Activated CD4-positive, alpha-beta T cell treated with anti-CD3 and anti-CD28 coated beads, Interleukin-2, Interleukin-6, amounts not matched to agents 100 ng/mL and 50 ng/mL, durations not matched to agents 16 hours and 8 hours (primary cell): ENCODE results near the gene SF3B6.
A peak's percentile ranks its signal among the peaks of the same experiment; 100 is the strongest.
"Not testable (repeated sequence)": the region's sequence is repeated elsewhere in the genome, so short reads cannot be mapped to it uniquely, and the experiment has no call there.

Experiments used
- DNase-seq: peaks from one replicate; pipeline ENCODE4 v3.0.0-alpha.2; 2020

Gene SF3B6

DNA sequence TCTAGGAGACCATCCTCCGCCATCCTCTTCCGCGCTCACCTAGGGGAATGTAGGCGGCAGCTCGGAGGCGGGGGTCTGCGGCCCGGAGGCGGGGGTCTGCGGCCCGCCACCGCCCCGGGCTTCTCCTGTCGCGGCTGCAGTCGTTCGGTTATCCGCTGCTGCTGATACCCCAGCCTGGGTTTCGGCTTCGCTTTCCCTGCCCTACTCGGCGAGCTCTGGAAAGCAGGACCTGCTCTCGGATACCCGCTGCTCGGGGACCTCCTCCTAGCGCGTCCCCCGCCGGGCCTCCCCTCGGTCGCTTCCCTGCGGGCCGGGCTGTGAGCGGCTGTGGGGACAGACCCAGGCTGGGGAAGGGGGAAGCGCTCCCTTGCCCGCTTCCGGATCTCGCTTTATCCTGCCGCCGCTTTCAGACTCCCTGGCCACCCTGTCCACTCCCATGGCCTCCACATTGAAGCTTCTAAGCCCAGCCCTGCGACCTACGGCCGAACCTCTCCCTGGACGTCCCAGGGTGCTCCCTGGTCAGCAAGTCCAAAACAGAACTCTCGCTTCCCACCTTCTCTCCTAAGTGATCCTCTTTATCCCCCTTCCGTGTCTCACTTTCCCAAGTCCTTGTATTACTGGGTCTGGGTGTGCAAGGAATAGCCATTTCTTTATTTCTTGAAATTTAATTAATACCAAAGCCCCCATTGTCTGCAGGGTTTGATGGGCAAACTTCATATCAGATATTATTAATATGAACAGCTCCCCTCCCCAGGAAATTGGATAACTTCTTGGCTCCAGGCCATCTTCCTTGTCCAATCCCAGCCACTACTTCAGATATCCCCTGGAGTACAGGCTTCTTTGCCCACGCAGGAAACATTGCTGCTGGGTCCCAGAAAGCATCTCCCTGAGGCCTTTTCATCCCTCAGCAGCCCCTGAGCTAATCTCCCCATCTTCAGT lies 25.8 kb downstream of the SF3B6 start:
- peak; percentile 2 for DNase-seq

DNA sequence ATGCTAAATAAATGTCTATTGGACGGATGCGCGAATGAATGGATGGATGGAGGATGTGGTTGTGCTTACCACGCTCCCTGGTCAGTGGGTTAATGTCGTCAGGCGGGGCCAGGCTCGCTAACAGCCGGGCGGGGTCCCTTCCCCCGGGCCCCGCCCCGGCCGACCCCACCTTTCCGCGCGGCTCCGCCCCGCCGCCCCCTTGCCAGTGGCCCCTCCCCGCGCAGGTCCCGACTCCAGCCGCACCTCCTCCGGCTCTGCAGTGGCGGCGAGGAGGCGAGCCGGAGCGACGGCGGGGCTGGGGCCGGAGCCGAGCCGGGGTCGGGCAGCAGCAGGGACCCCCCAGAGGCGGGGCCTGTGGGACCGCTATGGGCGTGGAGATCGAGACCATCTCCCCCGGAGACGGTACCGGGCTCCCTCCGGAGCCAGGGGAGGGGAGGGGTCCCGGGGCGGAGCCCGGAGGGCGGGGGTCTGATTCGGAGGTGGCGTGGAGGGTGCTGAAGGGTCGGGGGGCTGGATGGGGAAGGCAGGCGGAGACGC lies 26.6 kb downstream of the SF3B6 start, which contains the start of gene FKBP1B:
Gene FKBP1B (plus strand): TSS at position 257 of the 537 bp plus-strand sequence. CDS start 109 bp downstream, at position 366.
- peak; percentile 65 for DNase-seq

- DNase-seq = no peak
Measured at GRCh38 chr2:24048769-24049484, 27.2 kb downstream of the SF3B6 start.

DNA sequence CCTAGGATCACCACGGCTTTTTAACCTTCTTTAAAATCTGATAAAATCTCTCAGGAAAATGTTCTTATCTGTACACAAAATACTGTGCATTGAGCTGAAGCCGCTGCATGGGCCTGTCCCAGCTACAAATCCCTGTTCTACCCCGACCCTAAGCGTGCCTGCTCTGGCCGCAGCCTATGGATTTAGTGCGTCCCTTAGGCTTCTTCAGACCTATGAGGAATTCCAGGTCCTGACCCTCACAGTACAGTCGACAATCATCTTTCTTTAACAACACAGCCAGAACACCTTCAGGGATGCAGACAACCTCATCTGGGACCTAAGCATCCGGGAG lies 28.5 kb downstream of the SF3B6 start:
- DNase-seq = no peak

- peak; percentile 98 for DNase-seq
Measured at GRCh38 chr2:24046930-24047702, 29.0 kb downstream of the SF3B6 start, which contains the start of gene WDCP. WDCP (minus strand) TSS chr2:24047391; CDS start chr2:24039494, 7,897 bp downstream.

DNA sequence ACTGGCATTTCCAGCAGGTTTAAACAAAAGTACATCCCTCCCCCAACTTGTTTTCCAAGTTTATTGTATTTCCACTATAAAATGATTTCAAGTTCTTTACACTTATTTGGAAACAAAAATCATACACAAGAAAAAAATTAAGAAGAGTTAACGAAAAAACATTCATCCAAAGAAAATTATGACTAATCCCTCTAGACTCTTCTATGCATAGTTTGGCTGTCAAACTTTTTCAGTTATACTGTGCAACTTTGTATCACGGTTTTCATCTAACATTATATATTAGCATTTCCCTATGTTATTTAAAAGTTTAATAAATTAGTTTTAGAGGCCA lies 29.6 kb downstream of the SF3B6 start:
- no peak for DNase-seq

- DNase-seq = no peak
Measured at GRCh38 chr2:24045511-24046508, 30.3 kb downstream of the SF3B6 start.

DNA sequence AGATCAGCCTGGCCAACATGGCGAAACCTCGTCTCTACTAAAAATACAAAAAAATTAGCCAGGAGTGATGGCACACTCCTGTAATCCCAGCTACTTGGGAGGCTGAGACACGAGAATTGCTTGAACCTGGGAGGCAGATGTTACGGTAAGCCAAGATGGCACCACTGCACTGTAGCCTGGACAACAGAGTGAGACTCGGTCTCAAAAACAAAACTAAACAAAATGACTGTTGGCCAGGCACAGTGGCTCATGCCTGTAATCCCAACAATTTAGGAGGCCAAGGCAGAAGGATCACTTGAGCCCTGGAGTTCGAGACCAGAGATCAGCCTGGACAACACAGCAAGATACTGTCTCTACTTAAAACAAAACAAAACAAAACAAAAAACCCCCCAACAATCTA lies 33.0 kb downstream of the SF3B6 start:
- DNase-seq = not testable (repeated sequence)

GRCh38 chr2:24040511-24040910 lies 35.6 kb downstream of the SF3B6 start:
- no peak for DNase-seq

- no peak for DNase-seq
Measured at GRCh38 chr2:24038786-24039499, 37.2 kb downstream of the SF3B6 start.

- DNase-seq = no peak
Measured at GRCh38 chr2:24026233-24026632, 49.9 kb downstream of the SF3B6 start.

- no peak for DNase-seq
Measured at GRCh38 chr2:24024996-24025663, 51.0 kb downstream of the SF3B6 start.

DNA sequence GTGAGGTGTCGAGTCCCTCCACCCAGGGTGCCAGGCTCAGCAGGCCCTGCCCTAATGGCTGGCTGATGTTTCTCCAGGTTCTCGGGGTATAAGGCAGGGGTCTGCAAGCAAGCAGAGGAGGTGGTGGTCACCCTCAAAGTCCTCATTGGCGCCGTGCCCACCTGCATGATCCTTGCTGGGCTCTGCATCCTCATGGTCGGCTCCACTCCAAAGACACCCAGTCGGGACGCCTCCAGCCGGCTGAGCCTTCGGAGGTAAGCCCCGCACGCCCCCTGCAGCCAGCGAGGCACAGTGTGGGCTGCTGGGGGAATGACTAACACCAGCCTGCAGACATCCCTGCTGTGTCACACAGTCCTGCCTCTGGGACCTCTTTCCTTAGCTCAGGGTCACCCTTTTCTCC lies 52.1 kb downstream of the SF3B6 start:
- no peak for DNase-seq

GRCh38 chr2:24022975-24023575 lies 53.1 kb downstream of the SF3B6 start:
- no peak for DNase-seq

- no peak for DNase-seq
Measured at GRCh38 chr2:24022324-24022974, 53.7 kb downstream of the SF3B6 start.

DNA sequence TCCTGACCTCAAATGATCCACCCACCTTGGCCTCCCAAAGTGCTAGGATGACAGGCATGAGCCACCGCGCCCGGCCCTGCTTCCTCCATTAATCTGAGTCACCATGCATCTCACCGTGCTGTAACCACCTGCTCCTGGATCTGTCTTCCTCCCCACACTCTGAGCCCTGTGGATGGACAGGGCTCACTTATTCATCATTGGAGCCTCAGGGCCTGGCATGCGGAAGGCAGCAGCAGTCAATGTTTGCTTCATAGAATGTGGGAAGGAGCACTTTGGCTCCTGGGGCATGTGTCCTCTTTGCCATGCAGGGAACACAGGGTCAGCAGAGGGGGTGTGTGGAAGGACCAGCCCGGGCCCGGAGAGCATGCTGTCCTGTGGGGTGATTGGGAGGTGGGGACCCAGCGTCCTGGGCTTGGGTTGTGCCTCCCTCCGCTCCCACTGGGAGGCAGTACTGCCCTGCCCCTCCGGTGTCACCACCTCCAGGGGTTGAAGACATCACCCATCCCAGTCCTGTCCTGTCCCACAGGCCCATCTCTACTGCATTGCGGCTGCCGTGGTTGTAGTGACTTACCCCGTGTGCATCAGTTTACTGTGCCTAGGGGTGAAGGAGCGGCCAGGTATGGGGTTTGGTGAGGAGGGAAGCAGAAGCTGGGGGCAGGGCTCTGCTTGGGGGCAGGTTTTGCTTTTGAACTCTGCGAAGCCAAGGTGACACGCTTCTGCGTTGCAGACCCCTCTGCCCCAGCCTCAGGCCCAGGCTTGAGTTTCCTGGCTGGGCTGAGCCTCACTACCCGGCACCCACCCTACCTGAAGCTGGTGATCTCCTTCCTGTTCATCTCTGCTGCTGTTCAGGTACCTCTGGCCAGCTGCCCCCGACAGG lies 54.8 kb downstream of the SF3B6 start:
- DNase-seq = peak; percentile 31

DNA sequence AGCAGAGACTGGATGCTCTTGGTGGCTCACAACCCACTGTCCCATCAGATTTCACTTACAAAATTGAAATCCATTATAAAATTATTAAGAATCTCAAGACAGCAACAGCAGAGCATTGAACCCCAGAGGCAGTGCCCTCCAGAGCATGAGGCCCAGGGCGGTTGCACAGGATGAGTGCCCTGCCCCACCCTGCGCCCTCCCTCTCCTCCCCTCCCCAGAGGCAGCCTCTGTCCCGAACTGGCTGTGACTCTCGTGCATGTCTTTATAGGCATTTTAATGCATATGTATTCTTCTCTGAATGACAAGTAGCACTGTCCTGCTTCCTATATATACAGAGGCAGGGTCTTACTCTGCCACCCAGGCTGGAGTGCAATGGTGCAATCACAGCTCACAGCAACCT lies 55.9 kb downstream of the SF3B6 start:
- no peak for DNase-seq

DNA sequence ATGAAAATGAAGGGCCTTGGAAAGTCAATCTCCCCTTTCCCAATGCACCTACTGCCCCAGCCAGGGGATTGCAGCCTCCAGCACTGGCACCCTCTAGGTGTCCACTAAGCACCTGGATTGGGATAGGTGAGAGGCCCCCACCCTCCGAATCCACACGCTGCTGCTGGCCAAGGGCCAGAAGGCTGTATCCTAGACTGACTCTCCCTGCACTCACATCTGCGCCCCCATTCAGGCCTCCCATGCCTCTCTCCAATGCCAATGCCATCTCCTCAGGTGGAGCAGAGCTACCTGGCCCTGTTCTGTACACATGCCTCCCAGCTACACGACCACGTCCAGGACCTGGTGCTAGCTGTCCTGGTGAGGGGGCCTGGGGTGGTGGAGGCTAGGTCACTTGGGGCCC lies 56.4 kb downstream of the SF3B6 start:
- DNase-seq = no peak
